ENCODE data around the gene GPR65.

GPR65 gene, protein sequence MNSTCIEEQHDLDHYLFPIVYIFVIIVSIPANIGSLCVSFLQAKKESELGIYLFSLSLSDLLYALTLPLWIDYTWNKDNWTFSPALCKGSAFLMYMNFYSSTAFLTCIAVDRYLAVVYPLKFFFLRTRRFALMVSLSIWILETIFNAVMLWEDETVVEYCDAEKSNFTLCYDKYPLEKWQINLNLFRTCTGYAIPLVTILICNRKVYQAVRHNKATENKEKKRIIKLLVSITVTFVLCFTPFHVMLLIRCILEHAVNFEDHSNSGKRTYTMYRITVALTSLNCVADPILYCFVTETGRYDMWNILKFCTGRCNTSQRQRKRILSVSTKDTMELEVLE

DNA sequence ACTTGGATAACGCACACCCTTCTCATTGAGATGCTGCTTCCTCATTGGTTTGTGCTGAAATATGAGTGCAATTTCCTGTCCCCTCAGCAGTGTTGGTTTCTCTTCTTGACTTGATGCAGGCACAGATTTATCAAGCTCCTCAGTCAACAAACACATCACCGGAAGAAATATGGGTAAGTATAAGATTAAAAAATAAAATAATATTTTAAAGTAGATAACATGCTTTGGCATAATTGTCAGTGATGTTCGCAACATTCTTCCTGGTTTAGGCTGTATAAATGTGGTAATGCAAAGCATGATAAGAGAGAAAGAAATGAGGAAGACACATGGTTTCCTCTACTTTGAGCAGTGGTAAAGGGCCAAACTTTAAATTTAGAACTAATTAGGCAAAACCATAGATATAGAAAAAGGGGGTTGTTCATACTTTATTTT, at the start of gene GPR65:
TSS of gene GPR65 (plus strand) at position 86 of the 432 bp plus-strand sequence. CDS start 5,713 bp downstream, outside the sequence.
- no peak for DNase-seq (ENCODE audit: low read depth)

- no peak for DNase-seq (ENCODE audit: low read depth)
These were observed 49.4 kb upstream of the GPR65 start for GRCh38 chr14:87955501-87955900.

DNA sequence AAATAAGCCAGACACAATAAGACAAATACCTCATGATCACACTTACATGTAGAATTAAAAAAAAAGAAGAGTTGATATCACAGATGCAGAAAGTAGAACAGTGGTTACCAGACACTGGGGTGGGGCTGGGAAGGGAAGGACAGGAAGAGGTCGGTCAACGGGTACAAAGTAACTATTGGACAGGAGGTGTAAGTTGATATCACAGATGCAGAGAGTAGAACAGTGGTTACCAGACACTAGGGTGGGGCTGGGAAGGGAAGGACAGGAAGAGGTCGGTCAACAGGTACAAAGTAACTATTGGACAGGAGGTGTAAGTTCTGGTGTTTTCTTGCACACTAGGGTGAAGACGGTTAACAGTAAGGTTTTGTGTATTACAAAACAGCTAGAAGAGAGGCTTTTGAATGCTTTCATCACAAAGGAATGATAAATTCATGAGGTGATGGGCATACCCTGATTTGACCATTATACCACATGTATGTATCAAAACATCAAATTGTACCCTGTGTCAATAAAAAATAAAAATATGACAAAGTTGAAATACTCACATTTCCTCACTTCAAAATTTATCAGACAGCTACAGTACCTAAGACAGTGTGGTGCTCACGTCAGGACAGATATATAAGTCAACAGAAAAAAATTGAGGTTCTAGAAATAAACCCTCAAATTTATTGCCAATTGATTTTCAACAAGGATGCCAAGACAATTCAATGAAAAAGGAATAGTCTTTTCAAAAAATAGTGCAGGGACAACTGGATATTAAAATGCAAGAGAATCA, 44.7 kb upstream of the GPR65 start:
- no peak for DNase-seq (ENCODE audit: low read depth)

GRCh38 chr14:87961246-87961645, 43.7 kb upstream of the GPR65 start:
- no peak for DNase-seq (ENCODE audit: low read depth)

GRCh38 chr14:87966816-87967215, 38.1 kb upstream of the GPR65 start:
- no peak for DNase-seq (ENCODE audit: low read depth)

DNA sequence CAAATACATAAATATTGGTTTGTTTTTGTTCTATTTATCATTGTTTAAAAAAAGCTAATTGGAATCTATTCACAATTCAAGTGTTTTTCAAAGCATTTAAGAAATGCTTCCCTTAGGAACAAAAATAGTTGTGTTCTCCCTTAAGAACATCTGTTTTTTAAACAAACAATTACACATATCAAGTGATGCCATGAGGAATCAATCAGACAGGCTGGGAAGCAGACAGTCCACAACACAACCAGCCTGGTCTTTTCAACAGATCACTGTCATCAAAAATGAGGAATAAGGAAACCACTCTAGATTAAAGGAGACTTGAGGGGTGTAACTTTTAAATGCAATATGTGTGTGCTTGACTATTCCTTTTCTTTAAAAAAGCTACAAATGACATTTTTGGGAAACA, 37.4 kb upstream of the GPR65 start:
- no peak for DNase-seq (ENCODE audit: low read depth)

DNA sequence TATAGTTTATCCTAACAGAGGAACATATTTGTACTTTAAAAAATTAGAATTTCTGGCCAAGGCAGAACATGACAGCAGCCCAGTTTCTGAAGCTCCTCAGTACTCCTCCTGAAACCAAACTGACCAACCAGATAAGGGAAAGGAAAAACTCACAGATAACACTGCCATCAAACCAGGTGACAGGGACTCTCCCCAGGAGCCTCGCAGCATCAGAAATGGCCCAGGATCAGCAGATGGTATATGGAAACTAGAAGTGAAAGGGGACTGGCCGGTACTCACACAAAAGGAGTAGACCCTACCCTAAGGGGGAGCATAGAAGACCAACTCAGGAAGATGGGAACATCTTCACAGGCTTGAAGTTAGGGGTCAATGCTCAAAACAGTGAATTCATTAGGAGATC, 33.9 kb upstream of the GPR65 start:
- DNase-seq (ENCODE audit: low read depth): no peak

DNA sequence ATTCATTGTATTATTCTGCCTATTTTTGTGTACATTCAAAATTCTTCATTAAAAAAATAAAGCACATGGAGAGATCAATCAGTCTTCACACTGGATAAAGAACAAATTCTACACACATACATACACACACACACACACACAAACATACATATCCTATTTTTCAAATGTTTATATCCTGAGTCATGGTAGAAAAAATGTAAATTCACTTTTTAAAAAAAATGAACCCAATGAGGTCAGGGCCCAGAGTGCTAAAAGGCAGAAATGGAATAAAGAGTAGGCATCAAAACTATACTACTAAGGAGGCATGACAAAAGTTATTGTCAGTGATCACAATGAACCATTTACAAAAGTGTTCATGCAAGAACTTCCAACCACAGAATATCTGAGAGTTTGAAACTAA, 29.3 kb upstream of the GPR65 start:
- no peak for DNase-seq (ENCODE audit: low read depth)

- no peak for DNase-seq (ENCODE audit: low read depth)
These were observed 25.2 kb upstream of the GPR65 start for GRCh38 chr14:87979689-87980088.

- no peak for DNase-seq (ENCODE audit: low read depth)
These were observed 15.5 kb upstream of the GPR65 start for GRCh38 chr14:87989221-87989955.

- DNase-seq (ENCODE audit: low read depth): no peak
These were observed 15.0 kb upstream of the GPR65 start for GRCh38 chr14:87989956-87990299.

- DNase-seq (ENCODE audit: low read depth): no peak
These were observed 14.3 kb upstream of the GPR65 start for GRCh38 chr14:87990682-87991081.

DNA sequence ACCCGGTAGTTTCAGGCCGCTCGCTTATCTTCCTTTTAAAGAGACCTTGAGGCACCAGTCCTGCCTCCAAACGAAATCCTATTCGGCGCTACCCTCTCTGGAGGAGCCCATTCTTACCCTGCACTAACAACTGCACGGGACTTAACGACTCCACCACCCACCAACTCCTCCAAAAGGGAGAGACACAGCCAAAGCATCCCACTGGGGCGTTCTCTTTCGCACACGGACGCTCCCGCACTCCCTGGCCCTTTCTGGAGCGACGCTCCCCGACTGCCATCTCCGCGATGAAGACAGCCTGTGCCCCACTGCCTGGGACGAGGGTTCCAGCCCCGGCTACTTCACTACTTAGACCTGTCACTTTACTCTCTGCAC, 12.6 kb upstream of the GPR65 start:
- no peak for DNase-seq (ENCODE audit: low read depth)

DNA sequence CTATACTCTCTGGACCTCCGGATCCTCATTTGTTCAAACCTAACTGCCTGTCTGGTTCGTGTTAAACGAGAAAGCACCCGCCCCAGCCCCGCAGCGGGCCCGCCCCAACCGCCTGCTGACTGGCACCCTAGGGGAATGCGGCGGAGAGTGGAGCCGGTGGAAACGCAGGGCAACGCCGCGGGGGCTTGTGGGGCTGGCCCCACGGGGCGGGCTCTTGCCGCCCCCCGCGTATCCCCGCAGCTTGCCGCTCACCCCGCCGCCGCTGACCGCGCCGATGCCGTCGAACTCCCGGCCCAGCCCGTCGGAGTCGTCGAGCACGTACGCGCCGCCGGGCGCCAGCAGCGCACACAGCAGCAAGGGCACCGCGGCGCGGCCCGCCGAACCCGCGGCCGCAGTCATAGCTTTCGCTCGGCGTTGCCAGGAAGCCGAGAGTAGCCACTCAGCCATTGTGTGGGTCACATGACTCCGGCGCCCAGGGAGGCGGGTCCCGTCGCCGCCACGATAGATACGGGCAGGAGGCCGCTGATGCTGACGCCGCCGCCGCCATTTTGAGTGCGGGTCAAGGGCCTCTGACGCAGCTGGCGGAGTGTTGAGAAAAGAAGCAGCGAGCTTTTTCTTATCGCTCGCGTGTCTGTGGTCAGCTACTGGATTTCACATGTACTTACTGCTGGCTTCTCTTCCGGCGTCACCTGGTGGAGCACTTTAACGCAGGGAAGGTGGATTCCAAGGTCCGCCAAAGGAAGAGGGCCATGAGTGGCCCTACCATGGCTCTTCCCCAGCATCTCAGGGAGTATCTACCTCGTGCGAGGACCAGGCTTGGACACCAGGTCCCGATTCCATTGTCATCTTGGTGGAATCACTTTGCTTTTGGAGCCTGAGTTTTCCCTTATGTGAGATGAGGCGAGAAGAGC, 12.0 kb upstream of the GPR65 start, which contains the start of gene GALC:
TSS of gene GALC (minus strand) at position 465 of the 911 bp plus-strand sequence. CDS start at position 447, 18 bp downstream.
- peak; percentile 38 for DNase-seq (ENCODE audit: low read depth)

DNA sequence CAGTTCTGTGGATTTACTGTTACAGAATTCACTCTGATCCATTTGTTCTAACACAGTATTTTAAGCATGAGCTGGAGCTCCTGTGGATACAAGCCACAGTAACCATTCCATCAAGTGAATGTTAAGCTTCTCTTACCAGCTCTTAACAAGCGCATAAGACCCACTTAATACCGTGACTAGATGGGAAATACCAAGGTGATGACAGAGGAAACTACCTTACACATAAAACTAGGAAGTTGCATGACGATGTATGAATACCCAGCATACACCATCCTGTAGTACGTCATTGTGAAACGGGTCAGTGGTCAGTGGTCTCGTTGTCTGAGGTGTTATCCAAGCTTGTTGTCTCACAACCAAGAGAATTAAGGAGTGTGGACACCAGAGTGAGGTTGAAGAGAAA, 10.0 kb upstream of the GPR65 start:
- DNase-seq (ENCODE audit: low read depth): no peak

DNA sequence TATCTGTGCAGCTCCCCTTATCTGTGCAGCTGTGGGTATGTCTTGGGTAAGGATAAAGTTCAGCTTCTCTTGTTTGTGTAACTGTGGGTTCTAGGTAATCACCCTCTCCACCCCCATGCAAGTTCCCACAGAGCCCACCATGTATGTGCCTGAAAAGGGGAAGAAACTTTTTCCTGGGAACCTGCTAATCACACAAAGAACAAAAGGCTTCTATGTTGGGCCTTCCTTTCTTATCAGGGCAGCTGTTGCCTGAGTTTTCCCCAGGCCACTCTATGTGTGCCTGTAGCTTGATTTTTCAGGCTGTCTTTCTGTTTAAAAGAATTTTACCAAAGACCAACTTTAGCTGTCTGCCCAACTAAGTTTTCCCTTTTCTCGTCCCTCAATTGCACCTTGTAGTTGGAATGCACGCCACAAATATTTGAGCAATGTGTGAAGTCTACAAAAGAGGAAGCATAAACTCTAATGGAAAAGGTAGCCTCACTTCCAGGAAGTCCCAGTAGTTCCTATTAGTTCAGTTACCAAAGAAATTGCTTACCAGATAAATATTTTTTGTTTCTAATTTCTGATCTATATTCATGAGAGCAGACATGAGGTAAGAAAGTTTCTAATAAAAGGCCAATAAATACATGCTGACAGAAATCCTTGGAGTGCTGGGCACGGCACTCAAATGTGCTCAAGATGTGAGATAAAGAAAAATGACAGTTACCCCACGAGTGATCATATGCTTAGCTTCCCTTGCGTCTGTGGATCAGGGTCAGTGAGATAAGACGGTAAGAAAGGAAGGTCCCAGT, 9.2 kb upstream of the GPR65 start:
- DNase-seq (ENCODE audit: low read depth): no peak

GRCh38 chr14:87996291-87996592, 8.7 kb upstream of the GPR65 start:
- DNase-seq (ENCODE audit: low read depth): no peak

- DNase-seq (ENCODE audit: low read depth): no peak
These were observed 6.5 kb upstream of the GPR65 start for GRCh38 chr14:87998482-87998881.

DNA sequence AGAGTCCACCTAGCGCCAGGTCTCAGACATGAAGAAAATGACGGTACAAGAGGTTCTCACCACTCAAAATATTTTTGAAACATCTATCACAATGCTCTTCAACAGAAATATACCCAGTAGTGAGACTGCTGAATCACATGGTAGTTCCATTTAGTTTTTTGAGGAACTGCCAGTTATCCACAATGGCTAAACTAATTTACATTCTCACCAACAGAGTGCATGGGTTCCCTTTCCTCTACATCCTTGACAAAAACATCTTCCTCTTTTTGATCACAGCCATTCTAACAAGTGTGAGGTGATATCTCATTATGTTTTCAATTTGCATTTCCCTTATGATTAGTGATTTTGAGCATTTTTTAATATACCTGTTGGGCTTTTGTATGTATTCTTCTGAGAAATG, 5.7 kb upstream of the GPR65 start:
- no peak for DNase-seq (ENCODE audit: low read depth)

GRCh38 chr14:88002421-88003075, 2.4 kb upstream of the GPR65 start:
- no peak for DNase-seq (ENCODE audit: low read depth)

DNA sequence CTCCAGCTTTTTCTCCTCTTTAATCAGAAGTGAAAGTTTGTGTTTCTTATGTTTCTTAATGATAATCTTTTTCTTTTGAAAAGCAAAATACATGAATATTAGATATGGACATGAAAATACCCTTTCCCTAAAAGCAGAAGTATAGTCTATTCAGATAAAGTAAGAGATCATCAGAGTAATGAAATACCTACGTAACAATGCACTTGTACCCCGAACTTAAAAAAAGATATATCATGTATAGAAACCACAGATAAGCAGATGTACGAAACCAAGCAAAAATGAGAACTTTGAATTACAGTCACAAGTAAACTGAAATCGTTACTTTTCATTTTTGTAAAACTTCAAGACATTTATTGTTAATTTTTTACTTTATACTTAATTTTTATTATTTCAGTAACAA, 1.5 kb upstream of the GPR65 start:
- DNase-seq (ENCODE audit: low read depth): no peak

Measured in GM04503 (cell line).